ACC112 (cell line): ENCODE data around the gene FAM193B.
A peak's percentile ranks its signal among the peaks of the same experiment; 100 is the strongest.

Source experiments
- H2AFZ ChIP-seq: fragments of 200-600 bp; sonication (generic); one replicate; pipeline ENCODE4 v1.6.0; 2017; ENCODE audit warnings: antibody characterized with exemption, low read length; ENCODE audit not compliant: unreplicated experiment
- H3K27ac ChIP-seq: fragments of 200-600 bp; sonication (generic); 2 replicates; pipeline ENCODE4 v1.5.1; 2014; ENCODE audit warnings: low read depth, mild to moderate bottlenecking, antibody characterized with exemption, low read length, moderate library complexity
- H3K27me3 ChIP-seq: fragments of 200-600 bp; sonication (generic); 2 replicates; pipeline ENCODE4 v1.6.1; 2014; ENCODE audit warnings: mild to moderate bottlenecking, antibody characterized with exemption, low read length, moderate library complexity, mixed read lengths; ENCODE audit not compliant: insufficient read depth
- H3K36me3 ChIP-seq: fragments of 200-600 bp; sonication (generic); 2 replicates; pipeline ENCODE4 v1.6.1; 2016; ENCODE audit warnings: mild to moderate bottlenecking, antibody characterized with exemption, low read length, moderate library complexity, mixed read lengths; ENCODE audit not compliant: insufficient read depth
- H3K4me1 ChIP-seq: fragments of 200-600 bp; sonication (generic); one replicate; pipeline ENCODE4 v1.6.1; 2016; ENCODE audit warnings: low read length, mixed read lengths; ENCODE audit not compliant: insufficient read depth, unreplicated experiment, control insufficient read depth
- H3K4me3 ChIP-seq: fragments of 200-600 bp; sonication (generic); 2 replicates; pipeline ENCODE4 v1.5.1; 2014; ENCODE audit warnings: mild to moderate bottlenecking, low read depth, low read length
- H3K79me2 ChIP-seq: fragments of 200-600 bp; sonication (generic); one replicate; pipeline ENCODE4 v1.6.0; 2016; ENCODE audit warnings: low read length; ENCODE audit not compliant: control insufficient read depth, unreplicated experiment, insufficient read depth

The FAM193B gene

DNA sequence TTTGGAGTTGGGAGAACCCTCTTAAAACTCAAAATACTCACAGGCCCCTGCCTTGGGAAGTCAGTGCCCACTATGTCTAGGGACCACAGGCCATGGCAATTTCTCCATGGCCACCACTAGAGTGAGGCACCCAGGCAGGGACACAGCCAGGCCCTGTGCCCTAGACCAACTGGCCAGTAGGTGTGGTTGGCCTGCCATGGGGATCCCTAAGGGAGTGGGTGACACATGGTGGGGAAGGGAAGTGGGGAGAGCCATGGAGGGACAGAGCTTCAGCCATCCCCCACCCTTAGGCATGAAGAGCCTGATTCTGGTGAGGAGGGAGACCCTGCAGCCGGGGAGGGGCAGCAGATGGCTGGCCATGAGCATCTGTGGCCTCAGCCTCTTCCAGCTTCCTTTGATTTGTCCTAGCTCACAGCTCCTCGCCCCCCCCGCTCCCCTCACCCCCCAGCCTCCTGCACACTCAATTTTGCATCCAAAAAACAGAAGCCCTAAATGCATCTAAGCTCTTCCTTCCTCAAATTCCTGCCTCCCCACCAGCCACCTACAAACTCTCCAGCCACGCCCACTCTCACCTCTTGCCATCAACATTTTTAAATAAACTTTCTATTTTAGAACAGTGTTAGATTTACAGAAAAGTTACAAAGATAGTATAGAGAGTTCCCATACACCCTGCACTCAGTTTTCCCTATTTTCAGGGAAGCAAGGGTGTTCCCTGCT lies 79.4 kb downstream of the FAM193B start:
- Histone ChIP-seq H3K27ac (no peak overlapping the region), H3K27me3 (no peaks in the 10 kb centered on the region), H2AFZ (no peak overlapping the region), H3K4me1 (peaks cover 41% of the 10 kb centered on the region), H3K36me3 (no peaks in the 10 kb centered on the region), H3K4me3 (no peak overlapping the region), H3K79me2 (peaks cover 30% of the 10 kb centered on the region)

DNA sequence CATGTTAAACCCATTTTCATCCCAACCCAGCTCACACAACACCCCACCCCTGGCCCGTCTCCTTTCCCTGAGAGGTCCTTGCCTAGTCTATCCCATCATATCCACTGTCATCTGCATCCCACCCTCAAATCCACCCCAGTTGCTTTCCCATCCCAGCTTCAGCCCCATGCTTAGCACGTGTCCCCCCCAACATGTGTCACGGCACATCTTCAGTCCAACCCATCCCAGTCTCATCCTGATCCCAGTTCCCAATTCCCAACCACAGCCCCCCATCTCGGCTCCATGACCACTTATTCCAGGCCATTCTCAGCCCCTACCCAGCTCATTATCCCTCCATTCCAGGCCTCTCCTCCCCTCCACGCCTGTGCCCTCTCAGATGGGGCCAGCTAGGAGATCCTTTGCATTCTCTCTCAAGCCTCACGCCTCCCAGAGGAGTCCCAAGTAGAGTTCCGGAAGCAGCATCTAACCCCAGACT lies 80.3 kb downstream of the FAM193B start:
- no peak overlapping the region for H2AFZ ChIP-seq
- no peaks in the 10 kb centered on the region for H3K36me3 ChIP-seq
- no peak overlapping the region for H3K4me3 ChIP-seq
- H3K4me1 ChIP-seq = peaks cover 43% of the 10 kb centered on the region
- H3K79me2 ChIP-seq = peaks cover 39% of the 10 kb centered on the region
- H3K27me3 ChIP-seq = no peaks in the 10 kb centered on the region
- no peak overlapping the region for H3K27ac ChIP-seq

DNA sequence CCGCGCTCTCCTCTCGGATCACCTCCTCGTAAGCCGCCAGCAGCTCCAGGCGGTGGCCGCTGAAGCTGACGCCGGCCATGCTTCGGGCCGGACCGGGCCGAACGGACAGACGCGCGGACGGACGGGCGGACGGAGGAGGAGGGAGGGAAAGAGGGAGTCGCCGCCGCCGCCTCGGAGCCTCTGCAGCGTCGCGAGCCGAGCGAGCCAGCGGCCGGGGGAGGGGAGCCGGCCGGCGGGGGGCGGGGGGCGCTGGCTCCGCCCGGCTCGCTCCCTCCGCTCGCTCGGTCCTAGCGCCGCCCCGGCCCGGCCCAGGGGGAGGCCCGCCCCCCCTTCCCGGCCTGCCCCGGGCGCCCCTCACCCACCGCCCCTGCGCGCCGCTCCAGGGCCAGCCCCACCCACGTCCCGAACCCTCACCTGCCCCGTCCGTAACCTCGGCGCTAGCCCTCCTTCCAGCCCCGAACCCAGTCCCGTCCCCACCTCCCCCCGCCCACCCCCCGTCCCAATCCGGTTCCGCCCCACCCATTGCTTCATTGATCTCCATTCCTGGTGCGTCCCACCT lies 80.8 kb downstream of the FAM193B start, which contains the start of gene DBN1:
TSS of gene DBN1 (minus strand) at position 192 of the 559 bp plus-strand sequence. CDS start at position 79, 113 bp downstream.
- no peak within 1 kb of the TSS for H2AFZ ChIP-seq
- peak within 1 kb of the TSS; percentile 99 for H3K4me3 ChIP-seq
- H3K4me1 ChIP-seq = peaks cover 47% of the 10 kb centered on the region
- H3K27me3 ChIP-seq = no peaks in the 10 kb centered on the region
- H3K36me3 ChIP-seq = peaks cover under 1% of the 10 kb centered on the region; the same call in 1 of the 2 replicates
- H3K27ac ChIP-seq = peak within 1 kb of the TSS; percentile 45
- peaks cover 41% of the 10 kb centered on the region for H3K79me2 ChIP-seq

DNA sequence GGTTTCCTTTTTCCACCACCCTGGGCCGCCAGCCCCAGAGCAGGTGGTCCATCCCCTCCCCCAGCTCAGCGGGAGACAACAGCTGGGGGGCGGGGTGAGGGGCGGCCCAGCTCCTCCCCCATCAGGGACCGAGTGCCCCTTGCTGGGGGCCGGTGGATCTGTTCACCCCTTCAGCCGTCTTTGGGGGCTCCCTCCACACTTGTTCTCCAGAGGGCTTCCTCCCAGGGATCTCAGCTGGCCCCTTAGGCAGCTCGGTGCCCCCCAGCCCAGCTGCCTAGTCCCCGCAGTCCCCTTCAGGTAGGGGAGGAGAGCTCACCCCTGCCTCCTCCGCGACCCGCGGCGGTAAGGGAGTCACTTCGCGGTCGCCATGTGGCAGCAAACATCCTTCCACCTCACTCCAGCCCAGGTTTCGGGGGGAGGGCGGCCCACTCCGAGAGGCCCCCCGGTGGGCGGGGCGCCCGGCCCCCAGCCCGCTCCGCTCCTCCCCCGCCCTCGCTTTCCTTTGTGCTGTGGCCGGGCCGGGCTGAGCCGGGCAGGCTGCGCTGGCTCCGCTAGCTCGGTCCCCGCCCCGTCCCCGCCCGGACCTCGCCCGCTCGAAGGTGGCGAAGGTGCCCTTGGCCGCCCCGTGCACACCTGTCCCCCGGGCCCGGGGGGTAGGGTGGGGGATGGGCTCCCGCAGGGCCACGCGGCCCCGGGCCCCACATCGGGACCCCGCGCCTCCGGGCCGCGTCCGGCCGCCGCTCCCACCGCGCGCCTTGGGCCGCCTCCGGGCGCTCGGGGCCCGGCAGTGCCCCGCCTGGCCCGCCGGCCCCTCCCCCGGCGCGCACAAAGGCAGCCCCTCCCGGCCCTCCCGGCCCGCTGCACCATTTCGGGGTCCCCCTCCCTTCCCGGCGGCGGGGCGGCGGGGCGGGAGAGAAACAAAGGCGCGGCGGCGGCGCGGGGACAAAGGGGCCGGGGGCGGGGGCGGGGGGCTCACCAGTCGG lies 81.6 kb downstream of the FAM193B start:
- Histone ChIP-seq H3K36me3 (peaks cover 5% of the 10 kb centered on the region; the same call in 1 of the 2 replicates), H3K4me1 (peaks cover 50% of the 10 kb centered on the region), H3K27ac (peak overlapping the region; percentile 45), H3K79me2 (peaks cover 45% of the 10 kb centered on the region), H2AFZ (no peak overlapping the region), H3K4me3 (peak overlapping the region; percentile 99), H3K27me3 (no peaks in the 10 kb centered on the region)

DNA sequence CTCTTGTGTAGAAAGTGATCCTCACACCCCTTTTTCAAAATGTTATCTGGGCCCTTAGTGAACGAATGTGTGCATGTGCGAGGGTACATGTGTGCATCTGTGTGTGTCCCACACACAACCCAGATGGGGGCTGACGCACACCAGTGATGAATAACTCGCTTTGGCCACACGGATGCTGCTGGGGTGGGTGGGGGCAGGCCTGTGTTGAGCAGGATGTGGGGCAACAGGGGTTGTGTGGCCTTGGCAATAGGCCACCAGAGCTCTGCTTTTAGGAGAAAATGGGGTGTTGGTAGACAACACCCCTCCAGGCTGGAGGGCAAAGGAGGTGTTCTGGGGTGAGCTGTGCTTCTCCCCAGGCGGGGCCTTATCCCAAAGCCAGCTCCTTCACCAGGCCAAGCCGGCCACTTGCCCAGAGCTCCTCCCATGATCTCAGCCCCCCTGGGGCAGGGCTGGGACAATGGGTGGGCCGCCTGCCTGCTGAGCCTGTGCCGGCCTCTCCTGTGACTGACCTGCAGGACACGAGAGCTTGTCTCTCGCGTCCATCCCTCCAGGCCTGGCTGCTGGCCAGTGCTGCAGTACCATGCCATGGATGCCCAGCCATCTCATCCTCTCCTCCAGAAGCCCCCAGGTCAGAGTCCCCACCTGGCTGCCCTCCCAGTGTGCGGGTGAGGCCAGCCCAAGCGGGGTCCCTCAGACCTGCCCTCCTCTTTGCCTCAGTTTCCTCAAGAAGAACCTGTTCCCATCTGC lies 82.6 kb downstream of the FAM193B start:
- H3K36me3 ChIP-seq = peaks cover 5% of the 10 kb centered on the region; the same call in 1 of the 2 replicates
- H3K27ac ChIP-seq = peak overlapping the region; percentile 45

DNA sequence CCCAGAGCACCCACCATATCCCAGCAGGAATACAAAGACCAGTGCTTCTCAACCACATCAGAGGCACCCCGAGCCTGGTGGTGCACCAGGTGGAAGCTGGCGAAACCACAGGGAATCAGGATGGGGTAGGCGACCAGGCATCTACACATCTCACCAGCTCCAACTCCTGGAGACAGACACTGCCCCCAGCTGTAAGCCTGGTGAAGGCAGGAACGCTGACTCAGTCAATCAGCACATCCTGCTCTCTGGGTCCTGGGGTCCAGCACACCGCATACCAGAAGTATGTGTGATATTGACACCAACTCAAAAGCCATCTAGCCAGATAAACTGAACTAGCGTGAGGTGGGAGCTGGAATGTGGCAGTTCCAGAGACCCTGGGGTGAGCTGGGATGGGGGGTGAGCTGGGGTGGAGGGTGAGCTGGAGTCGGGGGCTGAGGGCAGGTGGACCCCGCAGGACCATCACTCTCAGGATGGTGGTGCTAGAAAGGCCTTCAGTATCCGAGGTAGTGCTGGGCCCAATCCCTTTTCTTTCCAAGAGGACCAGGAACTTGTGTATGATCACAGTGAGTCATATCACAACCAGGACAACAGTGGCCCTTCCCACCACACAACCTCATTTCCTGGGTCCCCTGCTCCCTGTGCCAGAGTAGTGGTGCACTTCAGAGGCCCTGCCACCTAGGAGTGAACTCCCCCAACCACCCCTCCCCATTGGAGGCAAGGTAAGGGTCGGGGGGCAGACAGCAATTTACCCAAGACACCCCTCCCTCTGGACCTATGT lies 83.4 kb downstream of the FAM193B start:
- peak overlapping the region; percentile 99 for H3K4me3 ChIP-seq
- no peaks in the 10 kb centered on the region for H3K27me3 ChIP-seq
- H2AFZ ChIP-seq = no peak overlapping the region
- H3K4me1 ChIP-seq = peaks cover 39% of the 10 kb centered on the region
- peaks cover 45% of the 10 kb centered on the region for H3K79me2 ChIP-seq
- H3K27ac ChIP-seq = peak overlapping the region; percentile 45
- H3K36me3 ChIP-seq = peaks cover 10% of the 10 kb centered on the region; the same call in 1 of the 2 replicates

More for the DNA sequence above, 82.6 kb downstream of the FAM193B start:
- H3K4me1 ChIP-seq = peaks cover 47% of the 10 kb centered on the region
- no peak overlapping the region for H2AFZ ChIP-seq
- H3K4me3 ChIP-seq = peak overlapping the region; percentile 99
- H3K27me3 ChIP-seq = no peaks in the 10 kb centered on the region
- peaks cover 45% of the 10 kb centered on the region for H3K79me2 ChIP-seq
